ENCODE results near the gene CHRDL2.
"Not testable (repeated sequence)": the region's sequence is repeated elsewhere in the genome, so short reads cannot be mapped to it uniquely, and the experiment has no call there.

The CHRDL2 gene

GRCh38 chr11:74751303-74751702, 20.1 kb upstream of the CHRDL2 start:
- H3K9me3 ChIP-seq (ENCODE audit: low read depth, low read length) = 0 out of 2 replicates have a peak, but pooled peaks cover under 1% of the 10 kb centered on the region
- H3K4me3 ChIP-seq = no peak overlapping the region
- H3K27ac ChIP-seq = no peak overlapping the region
- H3K36me3 ChIP-seq (ENCODE audit: insufficient read depth, low read length) = peaks cover 11% of the 10 kb centered on the region; the same call in 1 of the 2 replicates
- no peak for TF ChIP-seq EZH2 (IDR thresholded peaks at IDR 0.05)
- no peak for TF ChIP-seq POLR2AphosphoS5 (IDR thresholded peaks at IDR 0.05; ENCODE audit: borderline replicate concordance, low read depth, low read length)
- no peak for TF ChIP-seq FOXP2 (optimal IDR thresholded peaks at IDR 0.05; ENCODE audit: control extremely low read depth, extremely low read length, insufficient read depth)
- H3K9ac ChIP-seq (ENCODE audit: insufficient read length) = no peak overlapping the region
- DNase-seq (ENCODE audit: low read depth, low spot score) = no peak

GRCh38 chr11:74750598-74750997, 19.4 kb upstream of the CHRDL2 start:
- not testable (repeated sequence) for H3K4me3 ChIP-seq; DNase-seq (ENCODE audit: low read depth, low spot score); H3K9ac ChIP-seq (ENCODE audit: insufficient read length)

GRCh38 chr11:74749965-74750296, 18.7 kb upstream of the CHRDL2 start:
- TF ChIP-seq POLR2AphosphoS5 (IDR thresholded peaks at IDR 0.05; ENCODE audit: borderline replicate concordance, low read depth, low read length) = no peak
- TF ChIP-seq EZH2 (IDR thresholded peaks at IDR 0.05) = no peak
- no peak for TF ChIP-seq FOXP2 (optimal IDR thresholded peaks at IDR 0.05; ENCODE audit: control extremely low read depth, extremely low read length, insufficient read depth)
- no peak for DNase-seq (ENCODE audit: low read depth, low spot score)
- H3K9ac ChIP-seq (ENCODE audit: insufficient read length) = peak overlapping the region; percentile 91
- H3K36me3 ChIP-seq (ENCODE audit: insufficient read depth, low read length) = peaks cover 9% of the 10 kb centered on the region; the same call in 1 of the 2 replicates
- no peaks in the 10 kb centered on the region for H3K9me3 ChIP-seq (ENCODE audit: low read depth, low read length)
- H3K4me3 ChIP-seq = peak overlapping the region; percentile 91
- no peak overlapping the region for H3K27ac ChIP-seq

More at GRCh38 chr11:74750598-74750997, 19.4 kb upstream of the CHRDL2 start:
- H3K27ac ChIP-seq; H3K36me3 ChIP-seq (ENCODE audit: insufficient read depth, low read length); H3K9me3 ChIP-seq (ENCODE audit: low read depth, low read length): not testable (repeated sequence)

GRCh38 chr11:74749127-74749964, 18.1 kb upstream of the CHRDL2 start:
- Histone ChIP-seq H3K27ac (peak overlapping the region; percentile 74; the same call in 1 of the 2 replicates), H3K9me3 (ENCODE audit: low read depth, low read length) (no peaks in the 10 kb centered on the region), H3K4me3 (peak overlapping the region; percentile 91), H3K36me3 (ENCODE audit: insufficient read depth, low read length) (peaks cover 9% of the 10 kb centered on the region; the same call in 1 of the 2 replicates), H3K9ac (ENCODE audit: insufficient read length) (peak overlapping the region; percentile 91)
- DNase-seq (ENCODE audit: low read depth, low spot score) = no peak
- TF ChIP-seq EZH2 (IDR thresholded peaks at IDR 0.05) (no peak), FOXP2 (optimal IDR thresholded peaks at IDR 0.05; ENCODE audit: control extremely low read depth, extremely low read length, insufficient read depth) (no peak), POLR2AphosphoS5 (IDR thresholded peaks at IDR 0.05; ENCODE audit: borderline replicate concordance, low read depth, low read length) (no peak)

GRCh38 chr11:74748211-74749126, 17.2 kb upstream of the CHRDL2 start, which contains the start of gene RNF169:
TSS of gene RNF169 (plus strand) at chr11:74748849. CDS start at chr11:74748881, 32 bp downstream.
- Histone ChIP-seq H3K4me3 (peak within 1 kb of the TSS; percentile 91), H3K27ac (peak within 1 kb of the TSS; percentile 74)

GRCh38 chr11:74746868-74747267, 15.6 kb upstream of the CHRDL2 start:
- H3K36me3 ChIP-seq (ENCODE audit: insufficient read depth, low read length) = peaks cover 5% of the 10 kb centered on the region; the same call in 1 of the 2 replicates
- H3K4me3 ChIP-seq = no peak overlapping the region
- H3K9me3 ChIP-seq (ENCODE audit: low read depth, low read length) = no peaks in the 10 kb centered on the region
- DNase-seq (ENCODE audit: low read depth, low spot score) = no peak
- TF ChIP-seq EZH2 (IDR thresholded peaks at IDR 0.05) (no peak), POLR2AphosphoS5 (IDR thresholded peaks at IDR 0.05; ENCODE audit: borderline replicate concordance, low read depth, low read length) (no peak)
- H3K27ac ChIP-seq = no peak overlapping the region
- no peak overlapping the region for H3K9ac ChIP-seq (ENCODE audit: insufficient read length)

More at GRCh38 chr11:74748211-74749126, 17.2 kb upstream of the CHRDL2 start, which contains the start of gene RNF169:
- H3K36me3 ChIP-seq (ENCODE audit: insufficient read depth, low read length) = peaks cover 9% of the 10 kb centered on the region; the same call in 1 of the 2 replicates
- TF ChIP-seq EZH2 (IDR thresholded peaks at IDR 0.05) (no peak), POLR2AphosphoS5 (IDR thresholded peaks at IDR 0.05; ENCODE audit: borderline replicate concordance, low read depth, low read length) (peak; percentile 88)
- DNase-seq (ENCODE audit: low read depth, low spot score) = peak; percentile 86
- H3K9me3 ChIP-seq (ENCODE audit: low read depth, low read length) = no peaks in the 10 kb centered on the region
- peak within 1 kb of the TSS; percentile 91 for H3K9ac ChIP-seq (ENCODE audit: insufficient read length)

GRCh38 chr11:74744277-74744676, 13.1 kb upstream of the CHRDL2 start:
- DNase-seq (ENCODE audit: low read depth, low spot score) = no peak
- Histone ChIP-seq H3K36me3 (ENCODE audit: insufficient read depth, low read length) (no peaks in the 10 kb centered on the region), H3K4me3 (no peak overlapping the region), H3K27ac (no peak overlapping the region), H3K9me3 (ENCODE audit: low read depth, low read length) (no peaks in the 10 kb centered on the region), H3K9ac (ENCODE audit: insufficient read length) (no peak overlapping the region)
- TF ChIP-seq POLR2AphosphoS5 (IDR thresholded peaks at IDR 0.05; ENCODE audit: borderline replicate concordance, low read depth, low read length) (no peak), EZH2 (IDR thresholded peaks at IDR 0.05) (no peak), FOXP2 (optimal IDR thresholded peaks at IDR 0.05; ENCODE audit: control extremely low read depth, extremely low read length, insufficient read depth) (no peak)

- no peaks in the 10 kb centered on the region for H3K36me3 ChIP-seq (ENCODE audit: insufficient read depth, low read length)
Observed at GRCh38 chr11:74743640-74744039, 12.4 kb upstream of the CHRDL2 start.

More at GRCh38 chr11:74743640-74744039, 12.4 kb upstream of the CHRDL2 start:
- no peak overlapping the region for H3K4me3 ChIP-seq
- no peaks in the 10 kb centered on the region for H3K9me3 ChIP-seq (ENCODE audit: low read depth, low read length)
- no peak overlapping the region for H3K9ac ChIP-seq (ENCODE audit: insufficient read length)
- TF ChIP-seq FOXP2 (optimal IDR thresholded peaks at IDR 0.05; ENCODE audit: control extremely low read depth, extremely low read length, insufficient read depth) (no peak), EZH2 (IDR thresholded peaks at IDR 0.05) (no peak), POLR2AphosphoS5 (IDR thresholded peaks at IDR 0.05; ENCODE audit: borderline replicate concordance, low read depth, low read length) (no peak)
- H3K27ac ChIP-seq = no peak overlapping the region
- DNase-seq (ENCODE audit: low read depth, low spot score) = no peak
